Measurements from ENCODE around the gene TBC1D2B. TPM values are rescaled to one million over a fixed set of nuclear protein-coding genes. Genes with fewer than 3 reads are reported as not detected.

Gene TBC1D2B
- total and polyA plus RNA-seq, 2 donors (not counting 3 experiments of a cell fraction or from before 2014, with no cell fraction given) = 30.8 to 46.1 TPM

- H3K4me3 ChIP-seq (replicated peaks in 1 of 3; ENCODE audit: insufficient read depth in 1 of 3, low read depth in 1 of 3, low read length in 3 of 3) = no peak overlapping the region
- no peaks in the 10 kb centered on the region for H3K9me1 ChIP-seq (replicated peaks; ENCODE audit: control insufficient read depth, extremely low read depth, insufficient read depth, low read length)
- no peak for DNase-seq (ENCODE audit: low read depth, low spot score)
- ChIA-PET POLR2A (no interaction called here), CTCF (no interaction called here)
- no peak overlapping the region for H3K27ac ChIP-seq (ENCODE audit: insufficient read depth, low read depth, low read length)
- no TSS peak for BruUV-seq (replicated peaks)
- TF ChIP-seq POLR2A (IDR thresholded peaks at IDR 0.05; ENCODE audit: low read depth, low read length) (no peak), JUN (IDR thresholded peaks at IDR 0.05; ENCODE audit: borderline replicate concordance, insufficient read depth, insufficient read length, low read depth) (no peak), MYC (IDR thresholded peaks at IDR 0.05; ENCODE audit: low read depth, low read length) (no peak), GATA2 (IDR thresholded peaks at IDR 0.05; ENCODE audit: insufficient read depth, insufficient read length, low read depth, low read length) (no peak), POLR2AphosphoS5 (IDR thresholded peaks at IDR 0.05; ENCODE audit: insufficient read depth, low read depth, low read length) (no peak), FOS (IDR thresholded peaks at IDR 0.05; ENCODE audit: borderline replicate concordance, insufficient read depth, low read length) (no peak), EZH2 (IDR thresholded peaks at IDR 0.05; ENCODE audit: borderline replicate concordance, low read depth, low read length, severe bottlenecking) (no peak), CTCF (IDR thresholded peaks at IDR 0.05; ENCODE audit: extremely low read depth in 1 of 2, insufficient read depth in 1 of 2, low read depth in 1 of 2, low read length in 2 of 2) (no peak), MAX (IDR thresholded peaks at IDR 0.05; ENCODE audit: insufficient read depth, insufficient read length) (no peak)
- no peaks in the 10 kb centered on the region for H4K20me1 ChIP-seq (replicated peaks; ENCODE audit: control insufficient read depth, extremely low read depth, insufficient read depth, low read length)
- no peaks in the 10 kb centered on the region for H3K36me3 ChIP-seq (ENCODE audit: control insufficient read depth in 2 of 2, extremely low read depth in 1 of 2, insufficient read depth in 2 of 2, low read length in 2 of 2)
- intact Hi-C loops (cut with micrococcal nuclease) (no loop called here), dilution Hi-C loops (cut with MboI; ENCODE audit: extremely low pct_ligation_motif_present, low sequenced_read_pairs) (no loop called here)
- H3K27me3 ChIP-seq (ENCODE audit: control insufficient read depth in 2 of 2, insufficient read depth in 2 of 2, low read length in 2 of 2) = no peaks in the 10 kb centered on the region
- H2AFZ ChIP-seq (ENCODE audit: low read depth, low read length) = no peak overlapping the region
- no peak for FAIRE-seq
- H3K4me1 ChIP-seq (ENCODE audit: control insufficient read depth, extremely low read depth, insufficient read depth, low read length) = peaks cover 2% of the 10 kb centered on the region
- H3K4me2 ChIP-seq (ENCODE audit: insufficient read depth, low read length) = no peak overlapping the region
- H3K79me2 ChIP-seq (ENCODE audit: control insufficient read depth, insufficient read depth, low read length) = no peaks in the 10 kb centered on the region
- H3K9ac ChIP-seq (replicated peaks; ENCODE audit: extremely low read depth, insufficient read depth, low read length) = no peak overlapping the region
- H3K9me3 ChIP-seq (replicated peaks; ENCODE audit: control insufficient read depth, insufficient read depth, low read length) = no peaks in the 10 kb centered on the region
Measured at GRCh38 chr15:77974416-77975331, 102.8 kb downstream of the TBC1D2B start.

Measured in endothelial cell of umbilical vein (primary cell).